GM19324 (cell line): ENCODE results near the gene HSP90AA1.
"Not testable (repeated sequence)": the region's sequence is repeated elsewhere in the genome, so short reads cannot be mapped to it uniquely, and the experiment has no call there.

Experiments used
- ATAC-seq: cut with Tn5 transposase; IDR thresholded peaks from one replicate; pipeline ENCODE4 v1.9.1; 2021; ENCODE audit warnings: mild to moderate bottlenecking, moderate library complexity; ENCODE audit not compliant: unreplicated experiment, low FRiP score

The HSP90AA1 gene

DNA sequence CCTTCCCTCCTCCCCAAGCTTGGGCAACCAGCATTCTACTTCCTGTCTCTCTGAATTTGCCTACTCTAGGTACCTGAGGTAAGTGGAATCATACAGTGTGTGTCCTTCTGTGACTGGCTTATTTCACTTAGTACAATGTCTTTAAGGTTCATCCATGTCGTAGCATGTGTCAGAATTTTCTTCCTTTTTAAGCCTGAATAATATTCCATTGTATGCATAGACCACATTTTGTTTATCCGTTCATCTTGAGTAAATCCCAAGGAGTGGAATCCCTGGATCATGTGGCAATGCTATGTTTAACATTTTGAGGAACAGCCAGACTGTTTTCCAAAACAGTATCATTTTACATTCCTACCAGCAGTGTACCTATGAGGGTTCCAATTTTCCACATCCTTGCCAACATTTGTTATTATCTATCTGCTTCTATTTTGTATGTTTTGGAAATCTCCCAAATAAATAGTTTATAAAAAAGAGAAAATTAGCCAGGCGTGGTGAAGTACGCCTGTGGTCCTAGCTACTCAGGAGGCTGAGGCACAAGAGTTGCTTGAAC, 12.4 kb downstream of the HSP90AA1 start:
- ATAC-seq: no peak

DNA sequence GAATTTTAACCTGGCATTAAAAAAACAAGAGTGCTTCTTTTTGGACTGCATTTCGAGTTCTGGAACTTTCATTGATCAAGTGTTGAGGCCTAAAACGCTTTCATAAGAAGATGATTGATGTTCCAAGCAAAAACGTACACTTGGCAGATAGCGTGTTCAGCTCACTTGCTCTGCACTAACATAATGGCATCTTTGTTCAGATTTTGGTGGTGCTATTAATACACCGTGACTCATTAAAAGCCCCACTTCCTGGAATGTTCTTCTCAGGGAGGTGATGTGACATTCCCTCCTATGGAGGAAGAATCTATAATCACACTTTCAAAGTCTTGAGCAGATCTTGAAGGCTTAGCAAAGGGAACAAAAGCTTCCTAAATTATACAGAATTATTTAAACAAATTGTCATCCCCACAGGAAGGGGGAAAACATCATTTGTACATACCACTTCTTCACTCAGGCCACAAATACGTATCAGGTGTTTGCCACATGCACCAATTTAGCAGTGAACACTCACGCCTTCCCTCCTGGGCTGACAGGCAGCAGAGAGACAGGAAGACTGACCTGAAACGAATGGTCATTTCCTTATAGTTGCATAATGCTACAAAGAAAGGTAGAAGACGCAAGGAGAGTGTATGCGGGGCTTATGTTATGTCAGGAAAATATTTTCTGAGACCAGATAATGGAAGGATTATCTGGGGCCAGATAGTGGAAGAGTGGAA, 15.4 kb downstream of the HSP90AA1 start:
- ATAC-seq: no peak

DNA sequence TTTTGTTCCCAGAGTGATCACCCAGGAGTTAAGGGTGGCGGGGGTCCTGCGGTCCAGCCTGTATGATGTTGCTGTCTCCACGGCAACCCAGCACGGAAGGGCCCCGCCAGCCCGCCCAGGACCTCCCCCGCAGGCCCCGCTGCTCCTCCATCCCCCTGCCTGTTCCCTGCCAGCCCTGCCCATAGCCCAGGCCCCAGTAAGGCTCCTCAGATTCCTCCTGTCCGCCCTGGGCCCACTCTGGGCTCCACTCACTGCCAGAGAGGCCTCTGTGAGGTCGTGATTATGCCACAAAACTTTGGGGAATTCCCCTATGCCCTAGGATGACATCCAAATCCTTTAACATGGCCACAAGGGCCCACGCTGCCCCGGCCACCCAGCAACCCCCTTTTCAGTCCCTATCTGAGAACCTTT, 20.8 kb downstream of the HSP90AA1 start:
- ATAC-seq: no peak

DNA sequence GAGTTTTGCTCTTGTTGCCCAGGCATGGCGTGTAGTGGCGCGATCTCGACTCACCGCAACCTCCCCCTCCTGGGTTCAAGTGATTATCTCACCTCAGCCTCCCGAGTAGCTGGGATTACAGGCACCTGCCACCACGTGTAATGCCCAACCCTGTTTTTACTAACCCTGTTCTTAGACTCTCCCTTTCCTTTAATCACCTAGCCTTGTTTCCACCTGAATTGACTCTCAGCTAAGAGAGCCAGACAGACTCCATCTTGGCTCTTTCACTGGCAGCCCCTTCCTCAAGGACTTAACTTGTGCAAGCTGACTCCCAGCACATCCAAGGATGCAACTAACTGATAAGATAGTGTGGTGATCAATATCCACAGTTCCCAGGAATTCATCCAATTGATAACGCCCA, 22.3 kb downstream of the HSP90AA1 start:
- not testable (repeated sequence) for ATAC-seq

DNA sequence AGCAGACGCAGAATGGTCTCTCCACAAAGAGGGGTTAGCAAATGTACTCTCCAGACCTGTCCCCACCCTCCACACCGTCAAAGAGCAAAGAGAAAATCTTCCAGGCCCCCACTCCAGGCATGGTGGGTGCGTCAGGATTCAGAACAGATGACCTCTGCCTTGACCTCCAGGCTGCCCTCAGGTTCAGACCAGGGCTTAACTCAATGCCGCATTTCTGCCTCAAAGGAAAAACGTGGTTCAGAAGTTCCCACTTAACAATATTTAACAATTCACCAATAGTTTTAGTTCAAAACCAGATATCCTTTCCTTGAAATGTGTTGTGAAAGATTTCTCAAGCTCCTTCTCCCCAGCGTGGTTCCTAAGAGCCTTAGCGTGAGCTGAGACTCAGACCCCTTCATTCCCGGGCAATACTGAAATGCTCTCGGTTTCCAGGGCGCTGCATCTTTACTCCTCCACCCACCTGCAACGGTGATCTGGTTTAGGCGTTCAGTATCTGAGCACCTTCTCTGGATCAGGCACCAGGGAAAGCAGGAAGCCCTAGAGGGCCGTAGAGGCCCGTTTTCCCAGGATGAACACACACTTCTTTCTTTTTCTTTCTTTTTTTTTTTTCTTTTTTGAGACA, 22.9 kb downstream of the HSP90AA1 start:
- ATAC-seq: no peak

DNA sequence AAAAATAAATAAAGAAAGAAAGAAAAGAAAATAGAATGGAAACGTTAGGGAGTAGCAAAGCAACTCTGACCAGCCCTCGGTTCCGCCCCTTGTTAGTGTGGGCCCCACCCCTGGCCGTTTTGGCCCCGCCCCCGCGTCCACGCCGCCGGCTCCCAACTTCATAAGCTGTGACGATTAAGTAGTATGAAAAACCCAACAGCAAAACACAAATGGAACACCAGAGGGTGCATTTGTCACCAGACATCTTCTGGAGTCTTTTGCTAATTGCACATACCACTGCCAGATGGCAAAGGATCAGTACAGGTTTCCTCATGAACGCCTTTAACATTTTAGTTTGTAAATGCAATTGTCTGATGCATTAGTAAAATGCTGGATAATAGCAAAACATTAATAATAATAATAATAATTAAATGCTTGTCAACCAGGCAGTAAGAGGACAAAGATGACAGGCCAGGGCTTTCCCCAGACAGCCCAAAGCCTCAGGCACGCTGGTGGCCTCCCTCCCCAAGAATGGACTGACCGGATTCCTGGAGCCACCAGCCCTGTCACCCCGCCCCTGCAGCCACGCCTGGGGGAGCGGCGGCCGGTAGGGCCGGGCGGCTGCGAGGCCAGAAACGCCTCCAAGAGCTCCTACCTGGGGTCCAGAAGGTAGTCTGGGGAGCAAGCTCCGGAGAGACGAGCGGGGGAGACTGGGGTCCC, 23.6 kb downstream of the HSP90AA1 start:
- ATAC-seq: no peak

DNA sequence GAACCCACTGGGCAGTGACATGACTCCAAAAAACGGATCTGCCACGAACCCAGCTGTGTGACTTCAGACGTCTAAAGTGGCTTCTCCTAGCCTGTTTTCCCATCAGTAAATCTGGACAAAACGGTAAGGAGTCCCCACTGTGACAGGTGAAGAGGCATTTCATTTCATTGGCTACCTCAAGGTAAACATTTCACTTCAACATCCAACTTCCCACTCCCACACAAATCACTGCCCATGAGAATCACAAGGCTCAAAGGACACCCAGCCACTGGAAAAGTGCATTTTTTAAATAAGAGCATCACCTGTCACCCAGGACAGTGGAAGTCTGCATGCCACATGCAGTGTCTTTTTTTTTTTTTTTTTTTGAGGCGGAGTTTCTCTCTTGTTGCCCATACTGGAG, 27.9 kb downstream of the HSP90AA1 start:
- ATAC-seq: no peak

DNA sequence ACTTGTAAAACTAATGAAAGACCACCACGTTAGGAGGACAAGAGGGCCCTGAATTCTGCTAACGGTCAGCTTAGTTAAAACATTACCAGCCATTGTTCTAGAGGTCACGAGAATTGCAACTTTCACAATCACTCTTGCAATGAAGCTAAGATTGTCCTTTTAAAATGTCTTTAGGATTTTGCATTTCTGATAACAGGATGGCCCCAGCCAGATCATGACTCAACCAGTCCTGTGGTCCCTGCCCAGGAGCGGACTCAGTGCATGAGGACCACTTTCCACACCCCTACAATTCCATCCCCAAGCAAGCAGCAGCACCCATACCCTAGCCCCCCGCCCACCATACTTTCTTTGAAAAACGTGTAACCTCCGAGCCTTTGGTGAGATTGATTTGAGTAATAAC, 28.7 kb downstream of the HSP90AA1 start:
- no peak for ATAC-seq

DNA sequence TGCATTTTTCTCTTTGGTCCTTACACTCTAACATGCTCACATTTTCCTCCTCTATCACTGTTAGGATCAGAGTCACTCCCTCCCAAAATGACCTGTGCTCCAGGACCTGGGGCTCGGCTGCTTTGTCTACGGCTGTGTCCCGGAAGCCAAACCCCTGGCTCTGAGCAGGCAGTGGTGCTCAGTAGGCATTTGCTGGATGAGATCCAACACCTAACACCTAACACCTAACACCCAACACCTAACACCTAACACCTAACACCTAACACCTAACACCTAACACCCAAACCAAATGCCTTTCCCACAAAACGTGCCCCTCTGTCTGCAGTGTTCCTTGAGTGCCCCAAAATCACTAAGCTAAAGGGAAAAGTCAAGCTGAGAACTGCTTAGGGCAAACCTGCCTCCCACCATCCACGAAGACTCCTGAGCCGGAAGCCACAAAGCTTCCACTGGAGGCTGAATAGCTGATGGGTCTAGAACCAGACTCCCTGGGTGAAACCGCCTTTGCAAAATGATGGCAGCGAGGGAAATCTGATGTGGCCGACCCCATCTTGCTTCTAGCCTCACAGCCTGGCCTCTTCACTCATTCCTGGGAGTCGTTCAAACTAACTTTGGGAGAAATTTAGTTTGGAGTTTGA, 29.2 kb downstream of the HSP90AA1 start:
- ATAC-seq: no peak

DNA sequence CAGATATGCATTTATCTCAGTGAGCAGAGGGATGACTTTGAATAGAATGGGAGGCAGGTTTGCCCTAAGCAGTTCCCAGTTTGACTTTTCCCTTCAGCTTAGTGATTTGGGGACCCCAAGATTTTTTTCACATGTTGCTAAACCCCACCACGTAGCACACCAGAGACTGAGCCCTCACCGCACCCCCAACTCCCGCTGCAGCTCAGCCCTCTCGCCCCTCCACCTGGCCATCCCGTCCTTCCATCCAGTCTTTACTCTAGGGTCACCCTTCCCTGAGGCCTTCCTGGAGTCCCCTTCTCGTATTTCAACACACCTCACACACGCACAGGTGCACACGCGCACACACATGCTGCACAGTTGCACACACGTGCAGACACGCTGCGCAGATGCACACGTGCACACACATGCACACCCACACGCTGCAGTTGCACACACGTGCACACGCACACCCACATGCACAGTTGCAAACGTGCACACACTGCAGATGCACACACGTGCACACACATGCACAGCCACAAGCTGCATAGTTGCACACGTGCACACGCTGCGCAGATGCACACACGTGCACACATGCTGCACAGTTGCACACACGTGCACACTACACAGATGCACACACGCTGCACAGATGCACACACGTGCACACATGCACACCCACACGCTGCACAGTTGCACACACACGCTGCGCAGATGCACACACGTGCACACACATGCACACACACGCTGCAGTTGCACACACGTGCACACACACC, 30.0 kb downstream of the HSP90AA1 start:
- ATAC-seq: no peak

DNA sequence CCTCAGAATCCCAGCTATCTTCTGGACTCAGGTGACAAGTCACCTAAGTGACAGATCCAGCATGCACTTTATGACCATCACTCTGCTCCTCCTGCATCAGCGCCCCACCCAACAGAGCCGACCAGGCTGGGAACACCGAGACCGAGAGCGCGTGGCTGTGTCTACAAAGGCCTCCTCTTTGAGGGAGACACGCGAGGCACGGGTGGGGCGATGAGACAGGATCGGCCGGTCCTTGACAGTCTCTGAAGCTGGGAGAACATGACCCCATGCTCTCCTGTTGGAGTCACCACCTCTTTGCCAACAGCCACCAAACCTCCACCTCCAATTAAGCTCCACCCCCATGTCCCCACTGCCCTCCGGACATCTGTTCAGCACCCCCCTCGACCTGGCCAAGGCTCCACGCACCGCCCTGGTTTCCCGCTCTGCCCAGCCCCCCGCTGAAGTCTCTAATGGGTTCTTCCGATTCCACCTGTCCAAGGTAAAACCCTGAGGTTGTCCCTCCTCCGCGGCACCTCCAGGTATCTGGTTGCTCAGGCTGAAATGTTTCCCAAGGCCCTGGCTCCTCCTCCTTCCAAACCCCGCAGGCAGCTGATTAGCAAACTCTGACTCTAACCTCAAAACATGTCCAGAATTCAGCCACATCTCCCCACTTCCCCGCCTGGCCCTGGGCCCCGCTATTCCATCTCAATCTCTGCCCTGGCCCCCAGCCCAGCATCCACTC, 31.5 kb downstream of the HSP90AA1 start:
- no peak for ATAC-seq

DNA sequence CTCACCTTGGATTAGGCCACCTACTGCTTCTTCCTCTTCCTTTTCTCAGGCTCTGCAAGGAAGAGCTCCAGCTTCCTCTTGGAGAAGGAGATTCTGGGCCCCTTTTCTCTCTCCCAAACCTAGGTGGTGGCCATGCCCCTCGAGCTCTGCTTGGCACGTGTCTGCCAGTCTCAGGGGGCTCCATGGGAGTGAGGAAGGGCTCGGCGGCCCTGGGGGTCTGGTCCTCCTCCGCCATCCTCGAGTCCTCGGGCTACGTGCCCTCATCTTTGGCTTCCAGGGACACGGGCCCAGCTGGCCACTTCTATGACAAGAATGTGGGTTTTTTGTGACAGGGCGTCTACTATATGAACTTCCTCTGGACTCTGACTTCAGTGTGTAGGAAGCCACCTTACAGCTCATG, 34.3 kb downstream of the HSP90AA1 start:
- no peak for ATAC-seq

DNA sequence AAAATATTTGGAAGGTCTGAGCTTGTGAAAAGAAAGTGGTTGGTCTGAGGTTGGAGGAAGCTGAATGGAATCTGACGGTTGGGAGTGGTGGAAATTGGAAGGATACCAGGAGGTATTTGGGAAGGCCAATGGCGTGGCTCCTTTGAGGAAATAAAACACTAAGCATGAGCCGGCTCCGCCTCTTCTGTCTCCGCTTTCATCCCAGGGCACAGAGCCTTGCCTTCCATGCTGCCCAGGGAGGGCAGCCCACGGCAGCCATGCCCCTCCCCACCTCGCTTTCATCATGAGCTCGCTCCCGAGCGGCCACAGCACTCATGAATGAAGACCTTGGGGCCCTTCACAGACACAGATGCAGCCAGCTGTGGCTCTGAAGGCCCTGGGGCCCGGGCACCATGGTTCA, 36.2 kb downstream of the HSP90AA1 start:
- no peak for ATAC-seq

DNA sequence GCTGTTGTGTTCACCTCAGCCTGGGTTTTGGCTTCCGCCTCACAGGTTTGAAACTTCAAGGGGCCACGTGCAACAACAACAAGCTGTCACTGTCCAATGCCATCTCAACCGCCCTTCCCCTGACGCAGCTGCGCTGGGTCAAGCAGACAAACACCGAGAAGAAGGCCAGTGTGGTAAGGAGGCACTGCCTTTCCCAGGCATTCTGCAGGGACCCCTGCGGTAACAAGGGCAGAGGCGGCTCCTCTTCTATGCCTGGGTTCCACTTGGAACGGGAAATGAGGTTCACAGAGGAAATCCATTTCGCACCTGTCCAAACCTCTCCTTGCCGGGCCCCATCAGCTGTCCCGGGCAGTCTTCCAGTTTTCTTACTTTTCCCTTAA, 36.8 kb downstream of the HSP90AA1 start:
- ATAC-seq: no peak

DNA sequence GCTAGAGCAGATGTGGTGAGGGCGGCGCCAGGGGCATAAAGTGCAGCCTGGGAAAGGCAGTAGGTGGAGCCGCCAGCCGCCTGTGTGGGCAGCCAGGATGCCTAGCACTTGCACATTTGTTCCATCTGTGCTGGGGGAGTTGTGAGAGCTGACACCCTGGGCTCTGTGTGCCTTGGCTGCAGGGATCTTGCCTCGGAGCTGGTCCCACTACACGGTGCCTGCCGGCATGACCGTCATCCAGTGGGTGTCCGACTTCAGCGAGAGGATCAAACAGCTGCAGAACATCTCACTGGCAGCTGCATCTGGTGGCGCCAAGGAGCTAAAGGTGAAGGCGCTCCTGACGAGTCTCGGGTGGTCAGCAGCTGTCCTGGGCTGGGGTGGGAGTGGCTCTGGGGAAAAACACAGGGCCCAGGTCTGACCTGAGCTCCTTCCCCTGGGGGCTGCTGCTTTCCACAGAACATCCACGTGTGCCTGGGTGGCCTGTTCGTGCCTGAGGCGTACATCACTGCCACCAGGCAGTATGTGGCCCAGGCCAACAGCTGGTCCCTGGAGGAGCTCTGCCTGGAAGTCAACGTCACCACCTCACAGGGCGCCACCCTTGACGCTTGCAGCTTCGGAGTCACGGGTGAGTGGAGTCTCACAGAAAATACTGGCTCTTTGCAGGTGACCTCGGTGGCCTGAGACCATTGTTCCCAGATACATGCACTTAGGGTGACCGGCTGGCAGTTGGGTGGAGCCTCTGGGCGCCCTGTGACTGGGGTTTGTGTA, 37.4 kb downstream of the HSP90AA1 start:
- ATAC-seq: no peak

DNA sequence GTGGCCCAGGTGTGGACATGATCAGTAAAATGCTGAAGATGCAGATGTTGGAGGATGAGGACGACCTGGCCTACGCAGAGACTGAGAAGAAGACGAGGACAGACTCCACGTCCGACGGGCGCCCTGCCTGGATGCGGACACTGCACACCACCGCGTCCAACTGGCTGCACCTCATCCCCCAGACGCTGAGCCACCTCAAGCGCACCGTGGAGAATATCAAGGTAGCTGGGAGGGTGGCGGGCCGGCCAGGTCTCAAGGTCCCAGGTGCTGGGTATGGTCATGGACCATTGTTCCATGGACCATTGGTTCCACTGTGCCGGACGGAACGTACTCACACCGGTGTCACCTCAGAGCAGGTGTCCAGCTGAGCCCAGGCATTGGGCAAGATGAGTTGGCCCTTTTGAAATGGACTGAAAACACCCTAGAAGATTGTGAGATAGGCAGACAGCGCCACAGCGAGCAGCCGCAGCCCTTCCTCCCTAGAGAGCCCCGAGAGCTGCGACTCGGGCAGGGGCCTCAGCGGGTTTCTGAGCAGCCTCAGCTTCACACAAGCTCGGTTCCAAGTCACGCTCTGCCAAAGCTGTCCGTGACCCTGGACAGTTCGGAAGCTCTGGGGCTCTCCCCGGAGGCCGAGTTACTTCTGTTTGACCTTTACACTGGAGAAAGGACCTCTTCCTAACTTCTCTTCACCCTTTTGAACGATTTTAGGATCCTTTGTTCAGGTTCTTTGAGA, 38.9 kb downstream of the HSP90AA1 start:
- no peak for ATAC-seq

DNA sequence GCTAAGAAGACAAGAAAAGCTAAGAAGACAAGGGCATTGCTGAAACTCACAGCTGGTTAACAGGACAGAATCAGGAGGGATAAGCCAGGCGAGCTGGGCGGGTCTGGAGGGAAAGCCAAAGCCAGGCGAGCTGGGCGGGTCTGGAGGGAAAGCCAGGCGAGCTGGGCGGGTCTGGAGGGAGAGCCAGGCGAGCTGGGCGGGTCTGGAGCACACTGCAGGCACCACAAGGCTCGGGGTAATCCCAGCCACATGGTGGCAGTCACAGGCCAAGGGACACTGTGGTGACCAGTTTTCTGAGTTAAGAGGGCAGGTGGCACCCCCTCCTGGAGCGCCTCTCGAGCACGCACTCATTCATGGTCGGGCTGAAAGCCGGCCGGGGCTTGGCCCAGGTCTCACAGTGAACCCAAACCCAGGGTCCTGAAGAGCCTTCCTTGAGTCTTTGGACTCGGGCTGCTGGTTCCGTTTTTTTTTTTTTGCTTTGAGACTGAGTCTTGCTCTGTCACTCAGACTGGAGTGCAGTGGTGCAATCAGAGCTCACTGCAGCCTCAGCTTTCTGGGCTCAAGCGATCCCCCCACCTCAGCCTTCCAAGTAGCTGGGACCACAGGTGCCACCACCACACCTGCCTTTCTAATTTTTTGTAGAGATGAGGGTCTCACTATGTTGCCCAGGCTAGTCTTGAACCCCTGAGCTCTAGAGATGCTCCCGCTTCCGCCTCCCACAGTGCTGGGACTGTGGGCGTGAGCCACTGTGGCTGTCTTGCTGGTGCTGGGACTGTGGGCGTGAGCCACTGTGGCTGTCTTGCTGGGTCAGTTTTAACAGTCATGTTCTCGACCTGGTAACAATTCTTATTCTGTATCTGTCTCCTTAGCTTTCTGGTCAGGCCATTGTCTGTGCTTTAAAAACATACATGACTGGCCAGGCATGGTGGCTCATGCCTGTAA, 40.2 kb downstream of the HSP90AA1 start:
- ATAC-seq: no peak
